HG03378 (cell line): Measurements from ENCODE around the gene NKX1-1.

ENCODE experiments used
- ATAC-seq: cut with Tn5 transposase; IDR thresholded peaks from one replicate; pipeline ENCODE4 v1.9.1; 2021; ENCODE audit warnings: mild to moderate bottlenecking, moderate library complexity; ENCODE audit not compliant: unreplicated experiment

Gene NKX1-1

GRCh38 chr4:1417522-1418390 lies 11.5 kb upstream of the NKX1-1 start:
- no peak for ATAC-seq

- no peak for ATAC-seq
These were observed 10.7 kb upstream of the NKX1-1 start for GRCh38 chr4:1416948-1417260.

- ATAC-seq, result no peak
These were observed 10.1 kb upstream of the NKX1-1 start for GRCh38 chr4:1416051-1416947.

GRCh38 chr4:1415681-1415981 lies 9.4 kb upstream of the NKX1-1 start:
- no peak for ATAC-seq

GRCh38 chr4:1414831-1415680 lies 8.8 kb upstream of the NKX1-1 start:
- ATAC-seq, result no peak

- no peak for ATAC-seq
These were observed 7.6 kb upstream of the NKX1-1 start for GRCh38 chr4:1413687-1414479.

GRCh38 chr4:1413204-1413663 lies 7.0 kb upstream of the NKX1-1 start:
- no peak for ATAC-seq

GRCh38 chr4:1412376-1413203 lies 6.3 kb upstream of the NKX1-1 start:
- ATAC-seq, result no peak

- no peak for ATAC-seq
These were observed 5.5 kb upstream of the NKX1-1 start for GRCh38 chr4:1411436-1412375.

- ATAC-seq, result no peak
These were observed 4.5 kb upstream of the NKX1-1 start for GRCh38 chr4:1410491-1411325.

- ATAC-seq, result no peak
These were observed 3.5 kb upstream of the NKX1-1 start for GRCh38 chr4:1409491-1410425.

- no peak for ATAC-seq
These were observed 2.8 kb upstream of the NKX1-1 start for GRCh38 chr4:1409079-1409478.

GRCh38 chr4:1408418-1408817 lies 2.2 kb upstream of the NKX1-1 start:
- ATAC-seq, result no peak

GRCh38 chr4:1407657-1408333 lies 1.6 kb upstream of the NKX1-1 start:
- ATAC-seq, result no peak

- ATAC-seq, result no peak
These were observed 877 bp upstream of the NKX1-1 start for GRCh38 chr4:1406981-1407656.
